H1 (cell line): Measurements from ENCODE around the gene ZBTB20. TPM values are rescaled to one million over a fixed set of nuclear protein-coding genes. Genes with fewer than 3 reads are reported as not detected.

ENCODE experiments used
- CREB1 ChIP-seq: IDR thresholded peaks from 2 replicates; pipeline ENCODE4 v1.6.1; 2012; ENCODE audit warnings: inconsistent platforms
- CTBP2 ChIP-seq: IDR thresholded peaks from 2 replicates; pipeline ENCODE4 v1.7.0; 2011; ENCODE audit warnings: borderline replicate concordance, mild to moderate bottlenecking, moderate library complexity, mixed read lengths, low read length; ENCODE audit not compliant: insufficient read depth, insufficient read length
- EZH2 ChIP-seq: fragments of 200-600 bp; sonication (generic); IDR thresholded peaks from 2 replicates; pipeline ENCODE4 v1.7.1; 2012; ENCODE audit warnings: low read depth, mild to moderate bottlenecking, moderate library complexity, low read length, inconsistent platforms; ENCODE audit not compliant: severe bottlenecking
- FOSL1 ChIP-seq: IDR thresholded peaks from 2 replicates; pipeline ENCODE4 v1.6.1; 2011; ENCODE audit warnings: mild to moderate bottlenecking, low read depth, low read length, moderate library complexity; ENCODE audit not compliant: insufficient read depth
- GTF2F1 ChIP-seq: IDR thresholded peaks from 2 replicates; pipeline ENCODE4 v1.6.1; 2012; ENCODE audit warnings: low read depth, low read length, improper control_type of control experiment, borderline replicate concordance
- KDM5A ChIP-seq: fragments of 200-600 bp; IDR thresholded peaks from 2 replicates; pipeline ENCODE4 v1.7.1; 2012; ENCODE audit warnings: mild to moderate bottlenecking, low read length, inconsistent platforms, mixed read lengths
- RFX5 ChIP-seq: IDR thresholded peaks from 2 replicates; pipeline ENCODE4 v1.6.1; 2011; ENCODE audit warnings: low read depth, low read length, improper control_type of control experiment, borderline replicate concordance
- SP1 ChIP-seq: IDR thresholded peaks from 2 replicates; pipeline ENCODE4 v1.6.1; 2011; ENCODE audit warnings: low read depth, low read length
- polyA plus RNA-seq, 7 experiments: library from polyadenylated mRNA; depleted of rRNA in 3 of 7; stranded (reverse) in 5 of 7; unstranded in 2 of 7; fragments of >200 nt in 5 of 7; fragments of 200-250 nt in 2 of 7; gene quantifications; 1 replicate in 5 of 7; 2 replicates in 1 of 7; 4 replicates in 1 of 7; pipeline versions ENCODE4 v1.2.1 to v1.2.3, GENCODE V29; 2011 to 2013; ENCODE audit warnings: missing spikeins in 2 of 7, mixed read lengths in 2 of 7
- total RNA-seq: library from RNA; stranded (reverse); fragmentation: NEBNext Ultra II Directional; extraction: Animal tissue kit (Norgen Biotek cat#: 25700); gene quantifications from 2 replicates; pipeline ENCODE4 v1.2.1, GENCODE V29; 2021
- TF ChIP-seq, protein P1 (sequence below): fragments of 300-600 bp; sonication (generic); IDR thresholded peaks from 2 replicates; pipeline ENCODE4 v1.7.1; 2012; ENCODE audit warnings: low read length, moderate library complexity, mild to moderate bottlenecking, inconsistent platforms; ENCODE audit not compliant: insufficient replicate concordance
- TF ChIP-seq, protein P2 (sequence below): IDR thresholded peaks from 2 replicates; pipeline ENCODE4 v1.6.1; 2012; ENCODE audit warnings: low read length, inconsistent platforms

The ZBTB20 gene
- total and polyA plus RNA-seq, 2 of the 8 experiments (the other 6 are each of a cell fraction or from before 2014, with no cell fraction given): 0.35 to 1.3 TPM

- TF ChIP-seq, protein P1, sequence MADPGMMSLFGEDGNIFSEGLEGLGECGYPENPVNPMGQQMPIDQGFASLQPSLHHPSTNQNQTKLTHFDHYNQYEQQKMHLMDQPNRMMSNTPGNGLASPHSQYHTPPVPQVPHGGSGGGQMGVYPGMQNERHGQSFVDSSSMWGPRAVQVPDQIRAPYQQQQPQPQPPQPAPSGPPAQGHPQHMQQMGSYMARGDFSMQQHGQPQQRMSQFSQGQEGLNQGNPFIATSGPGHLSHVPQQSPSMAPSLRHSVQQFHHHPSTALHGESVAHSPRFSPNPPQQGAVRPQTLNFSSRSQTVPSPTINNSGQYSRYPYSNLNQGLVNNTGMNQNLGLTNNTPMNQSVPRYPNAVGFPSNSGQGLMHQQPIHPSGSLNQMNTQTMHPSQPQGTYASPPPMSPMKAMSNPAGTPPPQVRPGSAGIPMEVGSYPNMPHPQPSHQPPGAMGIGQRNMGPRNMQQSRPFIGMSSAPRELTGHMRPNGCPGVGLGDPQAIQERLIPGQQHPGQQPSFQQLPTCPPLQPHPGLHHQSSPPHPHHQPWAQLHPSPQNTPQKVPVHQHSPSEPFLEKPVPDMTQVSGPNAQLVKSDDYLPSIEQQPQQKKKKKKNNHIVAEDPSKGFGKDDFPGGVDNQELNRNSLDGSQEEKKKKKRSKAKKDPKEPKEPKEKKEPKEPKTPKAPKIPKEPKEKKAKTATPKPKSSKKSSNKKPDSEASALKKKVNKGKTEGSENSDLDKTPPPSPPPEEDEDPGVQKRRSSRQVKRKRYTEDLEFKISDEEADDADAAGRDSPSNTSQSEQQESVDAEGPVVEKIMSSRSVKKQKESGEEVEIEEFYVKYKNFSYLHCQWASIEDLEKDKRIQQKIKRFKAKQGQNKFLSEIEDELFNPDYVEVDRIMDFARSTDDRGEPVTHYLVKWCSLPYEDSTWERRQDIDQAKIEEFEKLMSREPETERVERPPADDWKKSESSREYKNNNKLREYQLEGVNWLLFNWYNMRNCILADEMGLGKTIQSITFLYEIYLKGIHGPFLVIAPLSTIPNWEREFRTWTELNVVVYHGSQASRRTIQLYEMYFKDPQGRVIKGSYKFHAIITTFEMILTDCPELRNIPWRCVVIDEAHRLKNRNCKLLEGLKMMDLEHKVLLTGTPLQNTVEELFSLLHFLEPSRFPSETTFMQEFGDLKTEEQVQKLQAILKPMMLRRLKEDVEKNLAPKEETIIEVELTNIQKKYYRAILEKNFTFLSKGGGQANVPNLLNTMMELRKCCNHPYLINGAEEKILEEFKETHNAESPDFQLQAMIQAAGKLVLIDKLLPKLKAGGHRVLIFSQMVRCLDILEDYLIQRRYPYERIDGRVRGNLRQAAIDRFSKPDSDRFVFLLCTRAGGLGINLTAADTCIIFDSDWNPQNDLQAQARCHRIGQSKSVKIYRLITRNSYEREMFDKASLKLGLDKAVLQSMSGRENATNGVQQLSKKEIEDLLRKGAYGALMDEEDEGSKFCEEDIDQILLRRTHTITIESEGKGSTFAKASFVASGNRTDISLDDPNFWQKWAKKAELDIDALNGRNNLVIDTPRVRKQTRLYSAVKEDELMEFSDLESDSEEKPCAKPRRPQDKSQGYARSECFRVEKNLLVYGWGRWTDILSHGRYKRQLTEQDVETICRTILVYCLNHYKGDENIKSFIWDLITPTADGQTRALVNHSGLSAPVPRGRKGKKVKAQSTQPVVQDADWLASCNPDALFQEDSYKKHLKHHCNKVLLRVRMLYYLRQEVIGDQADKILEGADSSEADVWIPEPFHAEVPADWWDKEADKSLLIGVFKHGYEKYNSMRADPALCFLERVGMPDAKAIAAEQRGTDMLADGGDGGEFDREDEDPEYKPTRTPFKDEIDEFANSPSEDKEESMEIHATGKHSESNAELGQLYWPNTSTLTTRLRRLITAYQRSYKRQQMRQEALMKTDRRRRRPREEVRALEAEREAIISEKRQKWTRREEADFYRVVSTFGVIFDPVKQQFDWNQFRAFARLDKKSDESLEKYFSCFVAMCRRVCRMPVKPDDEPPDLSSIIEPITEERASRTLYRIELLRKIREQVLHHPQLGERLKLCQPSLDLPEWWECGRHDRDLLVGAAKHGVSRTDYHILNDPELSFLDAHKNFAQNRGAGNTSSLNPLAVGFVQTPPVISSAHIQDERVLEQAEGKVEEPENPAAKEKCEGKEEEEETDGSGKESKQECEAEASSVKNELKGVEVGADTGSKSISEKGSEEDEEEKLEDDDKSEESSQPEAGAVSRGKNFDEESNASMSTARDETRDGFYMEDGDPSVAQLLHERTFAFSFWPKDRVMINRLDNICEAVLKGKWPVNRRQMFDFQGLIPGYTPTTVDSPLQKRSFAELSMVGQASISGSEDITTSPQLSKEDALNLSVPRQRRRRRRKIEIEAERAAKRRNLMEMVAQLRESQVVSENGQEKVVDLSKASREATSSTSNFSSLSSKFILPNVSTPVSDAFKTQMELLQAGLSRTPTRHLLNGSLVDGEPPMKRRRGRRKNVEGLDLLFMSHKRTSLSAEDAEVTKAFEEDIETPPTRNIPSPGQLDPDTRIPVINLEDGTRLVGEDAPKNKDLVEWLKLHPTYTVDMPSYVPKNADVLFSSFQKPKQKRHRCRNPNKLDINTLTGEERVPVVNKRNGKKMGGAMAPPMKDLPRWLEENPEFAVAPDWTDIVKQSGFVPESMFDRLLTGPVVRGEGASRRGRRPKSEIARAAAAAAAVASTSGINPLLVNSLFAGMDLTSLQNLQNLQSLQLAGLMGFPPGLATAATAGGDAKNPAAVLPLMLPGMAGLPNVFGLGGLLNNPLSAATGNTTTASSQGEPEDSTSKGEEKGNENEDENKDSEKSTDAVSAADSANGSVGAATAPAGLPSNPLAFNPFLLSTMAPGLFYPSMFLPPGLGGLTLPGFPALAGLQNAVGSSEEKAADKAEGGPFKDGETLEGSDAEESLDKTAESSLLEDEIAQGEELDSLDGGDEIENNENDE: no peak
- no peak for TF ChIP-seq SP1
- TF ChIP-seq GTF2F1: no peak
- no peak for TF ChIP-seq FOSL1
- no peak for TF ChIP-seq KDM5A
- TF ChIP-seq EZH2: no peak
- no peak for TF ChIP-seq CREB1
- TF ChIP-seq RFX5: no peak
- TF ChIP-seq CTBP2: no peak
- TF ChIP-seq, protein P2, sequence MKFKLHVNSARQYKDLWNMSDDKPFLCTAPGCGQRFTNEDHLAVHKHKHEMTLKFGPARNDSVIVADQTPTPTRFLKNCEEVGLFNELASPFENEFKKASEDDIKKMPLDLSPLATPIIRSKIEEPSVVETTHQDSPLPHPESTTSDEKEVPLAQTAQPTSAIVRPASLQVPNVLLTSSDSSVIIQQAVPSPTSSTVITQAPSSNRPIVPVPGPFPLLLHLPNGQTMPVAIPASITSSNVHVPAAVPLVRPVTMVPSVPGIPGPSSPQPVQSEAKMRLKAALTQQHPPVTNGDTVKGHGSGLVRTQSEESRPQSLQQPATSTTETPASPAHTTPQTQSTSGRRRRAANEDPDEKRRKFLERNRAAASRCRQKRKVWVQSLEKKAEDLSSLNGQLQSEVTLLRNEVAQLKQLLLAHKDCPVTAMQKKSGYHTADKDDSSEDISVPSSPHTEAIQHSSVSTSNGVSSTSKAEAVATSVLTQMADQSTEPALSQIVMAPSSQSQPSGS: no peak
These were observed 480.5 kb downstream of the ZBTB20 start (continued) for GRCh38 chr3:114666623-114667022.
